H9 (cell line): ENCODE results near the gene HILPDA. TPM values are rescaled to one million over a fixed set of nuclear protein-coding genes. Genes with fewer than 3 reads are reported as not detected.

ENCODE experiments used
- DNase-seq: peaks from one replicate; pipeline ENCODE4 v3.0.0-alpha.2; 2017
- H2AFZ ChIP-seq: one replicate; pipeline ENCODE4 v1.6.1; 2013; ENCODE audit warnings: mild to moderate bottlenecking, low read length, control low read depth, moderate library complexity
- H2AK5ac ChIP-seq: 2 replicates; pipeline ENCODE4 v1.6.1; 2013; ENCODE audit warnings: low read length, control low read depth, mixed read lengths; ENCODE audit not compliant: insufficient read length
- H2BK120ac ChIP-seq: one replicate; pipeline ENCODE4 v1.6.1; 2013; ENCODE audit warnings: low read depth, mild to moderate bottlenecking, low read length, control low read depth, inconsistent platforms; ENCODE audit not compliant: poor library complexity, severe bottlenecking
- H2BK12ac ChIP-seq: 2 replicates; pipeline ENCODE4 v1.6.1; 2013; ENCODE audit warnings: low read length, control low read depth, mixed read lengths, low read depth; ENCODE audit not compliant: insufficient read length
- H2BK15ac ChIP-seq: 2 replicates; pipeline ENCODE4 v1.6.1; 2013; ENCODE audit warnings: low read depth, low read length, control low read depth
- H2BK20ac ChIP-seq: one replicate; pipeline ENCODE4 v1.6.1; 2013; ENCODE audit warnings: low read depth, mild to moderate bottlenecking, low read length, control low read depth, inconsistent platforms; ENCODE audit not compliant: poor library complexity, severe bottlenecking
- H2BK5ac ChIP-seq: 2 replicates; pipeline ENCODE4 v1.6.1; 2013; ENCODE audit warnings: low read length, control low read depth, mixed read lengths; ENCODE audit not compliant: insufficient read length
- H3K14ac ChIP-seq: 2 replicates; pipeline ENCODE4 v1.6.1; 2013; ENCODE audit warnings: low read length, control low read depth; ENCODE audit not compliant: insufficient read depth
- H3K18ac ChIP-seq: 2 replicates; pipeline ENCODE4 v1.6.1; 2013; ENCODE audit warnings: low read depth, mild to moderate bottlenecking, mixed read lengths, low read length, control low read depth; ENCODE audit not compliant: insufficient read length
- H3K23ac ChIP-seq: 2 replicates; pipeline ENCODE4 v1.6.1; 2013; ENCODE audit warnings: low read length, control low read depth, mixed read lengths, low read depth; ENCODE audit not compliant: insufficient read length
- H3K23me2 ChIP-seq: 2 replicates; pipeline ENCODE4 v1.6.1; 2013; ENCODE audit warnings: low read depth, mild to moderate bottlenecking, mixed read lengths, low read length, control low read depth; ENCODE audit not compliant: insufficient read length, poor library complexity, severe bottlenecking
- H3K27ac ChIP-seq: 2 replicates; pipeline ENCODE4 v1.5.1; 2013; ENCODE audit warnings: low read length, control low read depth, mixed read lengths, low read depth; ENCODE audit not compliant: insufficient read length
- H3K27me3 ChIP-seq: 2 replicates; pipeline ENCODE4 v1.6.1; 2013; ENCODE audit warnings: low read length, control low read depth, inconsistent platforms; ENCODE audit not compliant: insufficient read depth
- H3K4ac ChIP-seq: 2 replicates; pipeline ENCODE4 v1.6.1; 2013; ENCODE audit warnings: low read depth, mild to moderate bottlenecking, control low read depth, inconsistent platforms, low read length, moderate library complexity
- H3K4me1 ChIP-seq: 2 replicates; pipeline ENCODE4 v1.6.1; 2013; ENCODE audit warnings: low read length, control low read depth, inconsistent platforms; ENCODE audit not compliant: insufficient read depth
- H3K4me2 ChIP-seq: 2 replicates; pipeline ENCODE4 v1.6.1; 2013; ENCODE audit warnings: low read length, control low read depth, mixed read lengths; ENCODE audit not compliant: insufficient read length, insufficient read depth
- H3K56ac ChIP-seq: 2 replicates; pipeline ENCODE4 v1.6.1; 2013; ENCODE audit warnings: low read depth, mild to moderate bottlenecking, mixed read lengths, low read length, control low read depth; ENCODE audit not compliant: insufficient read length
- H3K79me1 ChIP-seq: 2 replicates; pipeline ENCODE4 v1.6.1; 2013; ENCODE audit warnings: low read depth, mild to moderate bottlenecking, moderate library complexity, low read length, control low read depth, inconsistent platforms; ENCODE audit not compliant: insufficient read depth, poor library complexity, severe bottlenecking
- H3K79me2 ChIP-seq: 2 replicates; pipeline ENCODE4 v1.6.1; 2013; ENCODE audit warnings: low read length, control low read depth, inconsistent platforms; ENCODE audit not compliant: insufficient read depth
- H3K9ac ChIP-seq: 2 replicates; pipeline ENCODE4 v1.6.1; 2013; ENCODE audit warnings: low read length, control low read depth, mixed read lengths; ENCODE audit not compliant: insufficient read length; ENCODE audit errors: extremely low read depth
- H3K9me3 ChIP-seq: one replicate; pipeline ENCODE4 v1.6.1; 2013; ENCODE audit warnings: low read depth, low read length, inconsistent platforms; ENCODE audit not compliant: control insufficient read depth
- H3T11ph ChIP-seq: one replicate; pipeline ENCODE4 v1.6.1; 2013; ENCODE audit warnings: mild to moderate bottlenecking, low read length, control low read depth, inconsistent platforms
- H4K20me1 ChIP-seq: one replicate; pipeline ENCODE4 v1.6.1; 2013; ENCODE audit not compliant: control insufficient read depth, insufficient read length, insufficient read depth
- H4K5ac ChIP-seq: 2 replicates; pipeline ENCODE4 v1.6.1; 2013; ENCODE audit warnings: low read depth, mild to moderate bottlenecking, mixed read lengths, low read length, control low read depth; ENCODE audit not compliant: insufficient read length
- H4K8ac ChIP-seq: replicated peaks from 2 replicates; pipeline ENCODE4 v1.6.1; 2013; ENCODE audit warnings: low read length, control low read depth, mixed read lengths, low read depth; ENCODE audit not compliant: insufficient read length
- H4K91ac ChIP-seq: 2 replicates; pipeline ENCODE4 v1.6.1; 2013; ENCODE audit warnings: low read depth, mild to moderate bottlenecking, moderate library complexity, mixed read lengths, low read length, control low read depth; ENCODE audit not compliant: insufficient read length
- H3K27ac Mint-ChIP-seq, 3 experiments: 2 replicates in 2 of 3; 3 replicates in 1 of 3; pipeline ENCODE4 v1.8.0; 2020 to 2021; ENCODE audit warnings: mixed read lengths in 3 of 3, mild to moderate bottlenecking in 1 of 3, moderate library complexity in 1 of 3
- H3K27me3 Mint-ChIP-seq: 2 replicates; pipeline ENCODE4 v1.8.0; 2021; ENCODE audit warnings: low read depth, mild to moderate bottlenecking, moderate library complexity, mixed read lengths
- H3K36me3 Mint-ChIP-seq, 3 experiments: 2 replicates in 2 of 3; 3 replicates in 1 of 3; pipeline ENCODE4 v1.8.0; 2020 to 2021; ENCODE audit warnings: low read depth in 3 of 3, mixed read lengths in 3 of 3; ENCODE audit not compliant: insufficient read depth in 1 of 3
- H3K4me1 Mint-ChIP-seq, 2 experiments: 2 replicates each; pipeline ENCODE4 v1.8.0; 2020; ENCODE audit warnings: mixed read lengths in 2 of 2
- H3K4me3 Mint-ChIP-seq, 2 experiments: 2 replicates in 1 of 2; 3 replicates in 1 of 2; pipeline ENCODE4 v1.8.0; 2020 to 2021; ENCODE audit warnings: mild to moderate bottlenecking in 2 of 2, mixed read lengths in 2 of 2, moderate library complexity in 1 of 2
- H3K9me3 Mint-ChIP-seq, 2 experiments: 2 replicates in 1 of 2; 3 replicates in 1 of 2; pipeline ENCODE4 v1.8.0; 2020; ENCODE audit warnings: mild to moderate bottlenecking in 2 of 2, mixed read lengths in 2 of 2, moderate library complexity in 1 of 2
- CTCF ChIP-seq: fragments of 200-600 bp; sonication (generic); conservative IDR thresholded peaks from 3 replicates; pipeline ENCODE4 v1.8.0; 2021; ENCODE audit warnings: antibody characterized with exemption, mild to moderate bottlenecking
- WGBS: extraction: QIAGEN DNeasy Blood & Tissue Kit; methylation state at CpG from one replicate; pipeline ENCODE4 v1.1.7; 2013; ENCODE audit warnings: missing lambda C conversion rate, low lambda C conversion rate, mixed read lengths; ENCODE audit not compliant: insufficient read length; ENCODE audit errors: extremely low coverage; 5-methylcytosine and 5-hydroxymethylcytosine counted together
- total RNA-seq: library from RNA; stranded (reverse); gene quantifications from 2 replicates; pipeline ENCODE4 v1.2.1, GENCODE V29; 2021

HILPDA gene
- total RNA-seq, 1 experiment from 2014 or later, result 23.3 TPM

- Histone ChIP-seq H3K4me2 (no peak overlapping the region), H2BK20ac (no peak overlapping the region), H2BK5ac (no peak overlapping the region), H2BK120ac (no peak overlapping the region), H2BK15ac (no peak overlapping the region), H3K9me3 (no peaks in the 10 kb centered on the region), H3K4me1 (no peaks in the 10 kb centered on the region), H3K23me2 (no peaks in the 10 kb centered on the region), H3T11ph (no peak overlapping the region), H4K5ac (no peak overlapping the region), H3K23ac (no peak overlapping the region), H4K91ac (no peak overlapping the region), H2AK5ac (no peak overlapping the region), H3K79me2 (no peaks in the 10 kb centered on the region), H3K27me3 (no peaks in the 10 kb centered on the region), H2BK12ac (no peak overlapping the region), H4K20me1 (no peaks in the 10 kb centered on the region), H3K79me1 (no peaks in the 10 kb centered on the region), H3K27ac (no peak overlapping the region), H3K14ac (no peak overlapping the region), H4K8ac (no peak overlapping the region), H2AFZ (no peak overlapping the region), H3K18ac (no peak overlapping the region), H3K56ac (no peak overlapping the region), H3K9ac (no peak overlapping the region), H3K4ac (no peak overlapping the region)
- Mint-ChIP-seq H3K36me3 (no peaks in the 10 kb centered on the region), H3K4me1 (peaks cover 19 to 26% of the 10 kb centered on the region in 2 experiments), H3K9me3 (no peaks in the 10 kb centered on the region), H3K27ac (peak overlapping the region in 1 of 3 experiments; percentile 47; a peak in 1 of 7 replicates), H3K4me3 (no peak overlapping the region), H3K27me3 (peaks cover 3% of the 10 kb centered on the region)
- TF ChIP-seq CTCF, result no peak
- WGBS, result no CpG with 5 or more reads among the region's 4 CpGs
- DNase-seq, result no peak
These were observed 21.0 kb upstream of the HILPDA start for GRCh38 chr7:128434413-128435326.
